GM18858 (cell line): ENCODE data around the gene ADIPOR2.
A peak's percentile ranks its signal among the peaks of the same experiment; 100 is the strongest.

Experiments used
- ATAC-seq: cut with Tn5 transposase; IDR thresholded peaks from one replicate; pipeline ENCODE4 v1.9.1; 2021; ENCODE audit not compliant: unreplicated experiment

ADIPOR2 gene

GRCh38 chr12:1797011-1797901 lies 106.4 kb downstream of the ADIPOR2 start:
- no peak for ATAC-seq

- no peak for ATAC-seq
Observed at GRCh38 chr12:1797991-1798640, 107.2 kb downstream of the ADIPOR2 start.

GRCh38 chr12:1798641-1799020 lies 107.8 kb downstream of the ADIPOR2 start:
- no peak for ATAC-seq

- ATAC-seq, result no peak
Observed at GRCh38 chr12:1799051-1799881, 108.4 kb downstream of the ADIPOR2 start.

GRCh38 chr12:1799882-1800400 lies 109.1 kb downstream of the ADIPOR2 start:
- no peak for ATAC-seq

- no peak for ATAC-seq
Observed at GRCh38 chr12:1800401-1801302, 109.8 kb downstream of the ADIPOR2 start.

- ATAC-seq, result no peak
Observed at GRCh38 chr12:1801303-1801975, 110.6 kb downstream of the ADIPOR2 start.

- no peak for ATAC-seq
Observed at GRCh38 chr12:1803736-1804135, 112.9 kb downstream of the ADIPOR2 start.

- ATAC-seq, result peak; percentile 76
Observed at GRCh38 chr12:1804545-1805332, 113.9 kb downstream of the ADIPOR2 start.

- no peak for ATAC-seq
Observed at GRCh38 chr12:1805441-1806081, 114.7 kb downstream of the ADIPOR2 start.

- ATAC-seq, result no peak
Observed at GRCh38 chr12:1806301-1807086, 115.6 kb downstream of the ADIPOR2 start.

GRCh38 chr12:1807087-1807860 lies 116.4 kb downstream of the ADIPOR2 start:
- no peak for ATAC-seq

GRCh38 chr12:1808036-1808797 lies 117.3 kb downstream of the ADIPOR2 start:
- ATAC-seq, result no peak

GRCh38 chr12:1808798-1809480 lies 118.1 kb downstream of the ADIPOR2 start:
- no peak for ATAC-seq

GRCh38 chr12:1809591-1810190 lies 118.8 kb downstream of the ADIPOR2 start:
- ATAC-seq, result no peak
